MCF 10A (cell line): ENCODE measurements around the gene HIF1A. TPM values are rescaled to one million over a fixed set of nuclear protein-coding genes. Genes with fewer than 3 reads are reported as not detected.

Experiments
- BruUV-seq: library from RNA; stranded (reverse); fragments of 400-500 nt; replicated peaks from 2 replicates; lab custom pipeline; 2021; lab: Mats Ljungman, UMichigan
- CTCF ChIA-PET: fragments of 300-600 bp; sonication (Branson Sonifier 250); formaldehyde crosslinking; extraction: SDS; loops from one replicate; lab custom pipeline; 2021; ENCODE audit warnings: antibody characterized with exemption, inconsistent platforms; lab: Yijun Ruan, JAX
- POLR2A ChIA-PET: fragments of 300-600, 350-650 bp; sonication (Branson Sonifier 250); formaldehyde crosslinking; extraction: SDS; loops from one replicate; lab custom pipeline; 2020; ENCODE audit warnings: antibody characterized with exemption, inconsistent platforms; lab: Yijun Ruan, JAX
- DNase-seq: peaks from one replicate; pipeline ENCODE4 v3.0.0-alpha.2; 2018; ENCODE audit not compliant: unreplicated experiment
- H3K27ac Mint-ChIP-seq: one replicate; pipeline ENCODE4 v1.8.0; 2022; ENCODE audit warnings: mild to moderate bottlenecking, low read depth, mixed read lengths; ENCODE audit not compliant: unreplicated experiment
- H3K27me3 Mint-ChIP-seq: one replicate; pipeline ENCODE4 v1.8.0; 2022; ENCODE audit warnings: mixed read lengths; ENCODE audit not compliant: insufficient read depth, unreplicated experiment
- H3K36me3 Mint-ChIP-seq: one replicate; pipeline ENCODE4 v1.8.0; 2022; ENCODE audit warnings: mild to moderate bottlenecking, moderate library complexity, mixed read lengths; ENCODE audit not compliant: insufficient read depth, unreplicated experiment
- H3K4me1 Mint-ChIP-seq: one replicate; pipeline ENCODE4 v1.8.0; 2022; ENCODE audit warnings: mixed read lengths; ENCODE audit not compliant: insufficient read depth, unreplicated experiment
- H3K4me3 Mint-ChIP-seq: one replicate; pipeline ENCODE4 v1.8.0; 2022; ENCODE audit warnings: mild to moderate bottlenecking, moderate library complexity, mixed read lengths; ENCODE audit not compliant: unreplicated experiment
- H3K9me3 Mint-ChIP-seq: one replicate; pipeline ENCODE4 v1.8.0; 2022; ENCODE audit warnings: mixed read lengths; ENCODE audit not compliant: unreplicated experiment
- intact Hi-C: fragments of 100-400 bp; cut with micrococcal nuclease; formaldehyde crosslinking; loops from 2 replicates; pipeline ENCODE4 v1.14.1; 2022
- total RNA-seq: library from RNA; stranded (reverse); gene quantifications from 2 replicates; pipeline ENCODE4 v1.2.3, GENCODE V29; 2022
- TF ChIP-seq, protein P1 (sequence below): fragments of 200-600 bp; IDR thresholded peaks from one replicate; pipeline ENCODE4 v1.8.0; 2022; ENCODE audit warnings: antibody characterized with exemption, mild to moderate bottlenecking; ENCODE audit not compliant: unreplicated experiment

Gene HIF1A
- total RNA-seq, 1 experiment from 2014 or later, result 193 TPM

DNA sequence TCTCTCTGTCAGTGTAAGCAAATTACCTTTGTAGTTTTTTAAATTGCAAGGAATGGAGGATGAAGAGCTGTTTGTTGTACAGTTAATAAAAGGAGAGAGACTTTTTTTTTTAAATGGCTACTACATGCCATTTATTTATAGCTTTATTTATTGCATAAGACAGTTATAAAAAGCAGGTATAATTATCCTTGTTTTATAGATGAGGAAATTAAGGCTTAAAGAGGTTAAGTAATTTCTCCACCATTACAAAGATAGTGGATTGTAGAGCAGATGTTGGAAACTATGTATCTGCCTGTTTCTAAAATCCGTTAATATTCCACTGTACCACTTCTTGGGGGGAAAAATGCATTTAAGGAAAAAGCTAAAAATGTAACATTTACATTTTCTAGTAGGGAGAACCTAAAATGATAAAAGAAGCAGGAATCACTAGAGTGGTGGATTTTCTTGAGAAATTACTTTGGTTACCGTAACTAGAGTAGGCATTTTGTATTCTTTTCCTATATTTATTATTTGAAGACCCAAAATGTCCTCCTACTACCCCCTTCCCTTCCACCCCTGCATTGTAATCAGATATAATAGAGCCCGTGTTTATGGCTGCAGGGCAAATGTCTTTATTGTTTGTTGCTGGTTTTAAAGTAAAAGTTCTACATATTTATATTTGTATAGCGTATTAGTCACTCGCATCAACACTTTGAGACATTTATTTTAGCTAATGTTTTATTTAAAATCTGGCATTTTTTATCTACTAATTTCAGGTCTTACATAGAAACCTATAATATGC is 69.2 kb downstream of the HIF1A start:
- Mint-ChIP-seq H3K4me1 (peaks cover 21% of the 10 kb centered on the region), H3K27ac (no peak overlapping the region), H3K4me3 (peak overlapping the region; percentile 92), H3K27me3 (no peaks in the 10 kb centered on the region), H3K36me3 (peaks cover 32% of the 10 kb centered on the region), H3K9me3 (no peaks in the 10 kb centered on the region)
- TF ChIP-seq, protein P1, sequence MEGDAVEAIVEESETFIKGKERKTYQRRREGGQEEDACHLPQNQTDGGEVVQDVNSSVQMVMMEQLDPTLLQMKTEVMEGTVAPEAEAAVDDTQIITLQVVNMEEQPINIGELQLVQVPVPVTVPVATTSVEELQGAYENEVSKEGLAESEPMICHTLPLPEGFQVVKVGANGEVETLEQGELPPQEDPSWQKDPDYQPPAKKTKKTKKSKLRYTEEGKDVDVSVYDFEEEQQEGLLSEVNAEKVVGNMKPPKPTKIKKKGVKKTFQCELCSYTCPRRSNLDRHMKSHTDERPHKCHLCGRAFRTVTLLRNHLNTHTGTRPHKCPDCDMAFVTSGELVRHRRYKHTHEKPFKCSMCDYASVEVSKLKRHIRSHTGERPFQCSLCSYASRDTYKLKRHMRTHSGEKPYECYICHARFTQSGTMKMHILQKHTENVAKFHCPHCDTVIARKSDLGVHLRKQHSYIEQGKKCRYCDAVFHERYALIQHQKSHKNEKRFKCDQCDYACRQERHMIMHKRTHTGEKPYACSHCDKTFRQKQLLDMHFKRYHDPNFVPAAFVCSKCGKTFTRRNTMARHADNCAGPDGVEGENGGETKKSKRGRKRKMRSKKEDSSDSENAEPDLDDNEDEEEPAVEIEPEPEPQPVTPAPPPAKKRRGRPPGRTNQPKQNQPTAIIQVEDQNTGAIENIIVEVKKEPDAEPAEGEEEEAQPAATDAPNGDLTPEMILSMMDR, result no peak
- no TSS peak for BruUV-seq
- ChIA-PET CTCF (interaction anchor here (0.7 to 3.7 kb wide), 5 partner anchors 15 to 301 kb away, joined by 3 to 16 read pairs (median 5); no protein-coding TSS in a partner anchor), POLR2A (interaction anchor here (0.7 to 6.8 kb wide), 7 partner anchors 14 to 302 kb away, joined by 3 to 158 read pairs (median 6); no protein-coding TSS in a partner anchor)
- DNase-seq, result no peak
- intact Hi-C loops, result no loop called here

DNA sequence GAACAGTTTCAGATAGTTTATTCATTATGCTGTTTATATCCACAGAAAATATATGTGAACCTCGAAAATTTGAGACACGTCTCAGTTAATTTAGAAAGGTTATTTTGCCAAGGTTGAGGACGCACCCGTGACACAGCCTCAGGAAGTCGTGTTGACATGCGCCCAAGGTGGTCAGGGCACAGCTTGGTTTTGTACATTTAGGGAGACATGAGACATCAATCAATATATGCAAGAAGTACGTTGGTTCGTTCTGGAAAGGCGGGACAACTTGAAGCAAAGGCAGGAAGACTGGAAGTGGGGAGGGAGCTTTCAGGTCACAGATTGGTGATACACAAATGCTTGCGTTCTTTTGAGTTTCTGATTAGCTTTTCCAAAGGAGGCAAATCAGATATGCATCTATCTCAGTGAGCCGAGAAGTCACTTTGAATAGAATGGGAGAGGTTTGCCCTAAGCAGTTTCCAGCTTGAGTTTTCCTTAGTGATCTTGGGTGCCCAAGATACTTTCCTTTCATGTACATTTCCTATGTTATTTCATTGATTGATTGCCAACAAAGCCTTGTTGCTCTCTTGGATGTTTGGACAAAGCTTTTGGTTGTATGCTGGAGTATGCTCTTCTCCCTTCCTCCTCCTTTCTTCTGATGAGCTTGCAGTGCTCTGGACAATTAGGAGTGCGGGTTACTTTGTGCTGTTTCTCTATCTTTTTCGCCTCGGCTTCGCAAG is 70.1 kb downstream of the HIF1A start:
- Mint-ChIP-seq H3K9me3 (no peaks in the 10 kb centered on the region), H3K27ac (peak overlapping the region; percentile 18), H3K27me3 (no peaks in the 10 kb centered on the region), H3K36me3 (peaks cover 40% of the 10 kb centered on the region), H3K4me3 (no peak overlapping the region), H3K4me1 (peaks cover 21% of the 10 kb centered on the region)
- BruUV-seq, result no TSS peak
- intact Hi-C loops, result no loop called here
- ChIA-PET CTCF (interaction anchor here (0.7 to 1.8 kb wide), 4 partner anchors 15 to 301 kb away, joined by 3 to 5 read pairs (median 4); no protein-coding TSS in a partner anchor), POLR2A (interaction anchor here (1.2 to 6.8 kb wide), 3 partner anchors 15 to 303 kb away, joined by 3 to 158 read pairs (median 6); no protein-coding TSS in a partner anchor)
- DNase-seq, result no peak
- TF ChIP-seq, protein P1, result no peak

DNA sequence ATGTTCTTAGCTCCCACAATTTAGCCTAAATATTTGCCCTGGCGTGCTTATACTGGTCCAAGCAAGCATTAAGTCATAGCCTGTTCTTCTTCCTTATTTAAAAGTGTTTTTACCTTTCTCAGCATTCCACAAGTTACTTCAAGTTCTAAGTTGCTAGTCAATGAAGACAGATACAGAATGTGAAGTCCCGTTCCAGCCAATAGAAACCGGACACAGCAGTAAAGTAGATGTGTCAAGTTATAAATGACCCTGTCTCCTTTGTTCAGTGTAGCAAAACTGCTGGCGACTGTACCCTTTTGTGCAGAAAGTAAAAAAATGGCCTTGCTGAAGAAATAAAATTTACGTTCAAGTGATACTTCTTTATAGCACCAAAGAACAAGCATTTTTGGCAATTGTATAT is 70.8 kb downstream of the HIF1A start:
- H3K4me1 Mint-ChIP-seq, result peaks cover 21% of the 10 kb centered on the region
- H3K4me3 Mint-ChIP-seq, result no peak overlapping the region
- peak overlapping the region; percentile 18 for H3K27ac Mint-ChIP-seq
- BruUV-seq, result no TSS peak
- H3K36me3 Mint-ChIP-seq, result peaks cover 48% of the 10 kb centered on the region
- TF ChIP-seq, protein P1, result no peak
- ChIA-PET CTCF (interaction anchor here (1.8 kb wide), 1 partner anchor 291 kb away, joined by 4 read pairs; no protein-coding TSS in a partner anchor), POLR2A (interaction anchor here (6.8 kb wide), 1 partner anchor 16 kb away, joined by 158 read pairs; no protein-coding TSS in a partner anchor)
- no peak for DNase-seq
- intact Hi-C loops, result no loop called here
- no peaks in the 10 kb centered on the region for H3K27me3 Mint-ChIP-seq
- H3K9me3 Mint-ChIP-seq, result no peaks in the 10 kb centered on the region

DNA sequence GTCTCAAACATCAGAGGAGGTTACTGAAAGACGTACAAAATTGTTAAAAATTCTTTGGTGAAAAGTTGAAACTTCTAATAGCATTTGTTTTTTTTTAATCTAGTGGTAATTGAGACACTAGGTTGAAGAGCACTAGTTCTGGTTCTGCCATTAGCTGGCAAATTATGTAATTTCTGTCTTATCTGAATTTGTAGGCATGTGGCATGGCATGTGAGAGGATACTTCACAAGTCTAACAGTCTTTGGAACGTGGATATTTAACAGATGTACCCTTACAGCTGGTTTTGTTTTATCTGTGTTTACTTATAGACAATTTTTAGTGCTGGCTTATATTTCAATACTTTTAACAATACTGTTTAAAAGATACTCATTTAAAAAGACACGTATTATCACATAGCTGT is 72.9 kb downstream of the HIF1A start:
- TF ChIP-seq, protein P1, result no peak
- intact Hi-C loops, result no loop called here
- H3K36me3 Mint-ChIP-seq, result peaks cover 69% of the 10 kb centered on the region
- ChIA-PET CTCF (no interaction called here), POLR2A (no interaction called here)
- no peak overlapping the region for H3K27ac Mint-ChIP-seq
- DNase-seq, result no peak
- no peaks in the 10 kb centered on the region for H3K9me3 Mint-ChIP-seq
- peaks cover 15% of the 10 kb centered on the region for H3K4me1 Mint-ChIP-seq
- H3K27me3 Mint-ChIP-seq, result no peaks in the 10 kb centered on the region
- no TSS peak for BruUV-seq
- H3K4me3 Mint-ChIP-seq, result no peak overlapping the region
